Measurements from ENCODE around the gene IGSF23.

DNA sequence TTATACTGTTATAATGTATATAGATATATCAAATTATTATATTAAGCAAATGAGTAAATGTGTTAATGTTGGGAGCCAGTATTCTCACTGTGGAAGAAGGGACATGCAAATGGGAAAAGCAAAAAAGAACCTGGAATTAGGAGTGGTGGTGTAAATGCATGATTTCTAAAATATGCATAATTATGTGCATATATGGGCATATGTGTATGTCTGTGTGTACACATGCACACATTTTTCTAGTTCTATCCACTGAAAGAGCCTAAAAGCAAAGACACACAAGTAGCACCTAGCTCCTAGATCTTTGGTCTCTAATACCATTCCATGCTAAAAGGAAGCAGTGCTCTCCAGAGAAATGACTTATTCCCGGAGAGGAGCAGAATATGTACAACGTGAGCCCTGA lies 45.6 kb upstream of the IGSF23 start:
- TF ChIP-seq POLR2A (IDR thresholded peaks at IDR 0.05), result no peak
- TF ChIP-seq, protein P1, sequence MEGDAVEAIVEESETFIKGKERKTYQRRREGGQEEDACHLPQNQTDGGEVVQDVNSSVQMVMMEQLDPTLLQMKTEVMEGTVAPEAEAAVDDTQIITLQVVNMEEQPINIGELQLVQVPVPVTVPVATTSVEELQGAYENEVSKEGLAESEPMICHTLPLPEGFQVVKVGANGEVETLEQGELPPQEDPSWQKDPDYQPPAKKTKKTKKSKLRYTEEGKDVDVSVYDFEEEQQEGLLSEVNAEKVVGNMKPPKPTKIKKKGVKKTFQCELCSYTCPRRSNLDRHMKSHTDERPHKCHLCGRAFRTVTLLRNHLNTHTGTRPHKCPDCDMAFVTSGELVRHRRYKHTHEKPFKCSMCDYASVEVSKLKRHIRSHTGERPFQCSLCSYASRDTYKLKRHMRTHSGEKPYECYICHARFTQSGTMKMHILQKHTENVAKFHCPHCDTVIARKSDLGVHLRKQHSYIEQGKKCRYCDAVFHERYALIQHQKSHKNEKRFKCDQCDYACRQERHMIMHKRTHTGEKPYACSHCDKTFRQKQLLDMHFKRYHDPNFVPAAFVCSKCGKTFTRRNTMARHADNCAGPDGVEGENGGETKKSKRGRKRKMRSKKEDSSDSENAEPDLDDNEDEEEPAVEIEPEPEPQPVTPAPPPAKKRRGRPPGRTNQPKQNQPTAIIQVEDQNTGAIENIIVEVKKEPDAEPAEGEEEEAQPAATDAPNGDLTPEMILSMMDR (IDR thresholded peaks at IDR 0.05), result no peak

Data from tibial nerve (tissue), 3 donors.